ENCODE results near the gene SIAH1. TPM values are rescaled to one million over a fixed set of nuclear protein-coding genes. Genes with fewer than 3 reads are reported as not detected.

SIAH1 gene
- total and polyA plus RNA-seq, 7 donors, result 10.4 to 26.0 (median 16.7) TPM

GRCh38 chr16:48433116-48433849 is 48.1 kb upstream of the SIAH1 start:
- no peak for ATAC-seq

GRCh38 chr16:48432136-48432535 is 46.9 kb upstream of the SIAH1 start:
- H3K4me3 ChIP-seq, result no peak overlapping the region
- H3K4me1 ChIP-seq, result no peaks in the 10 kb centered on the region
- no peaks in the 10 kb centered on the region for H3K9me3 ChIP-seq
- ATAC-seq (no peak), DNase-seq (no peak)
- H3K27ac ChIP-seq, result no peak overlapping the region
- no peaks in the 10 kb centered on the region for H3K36me3 ChIP-seq (ENCODE audit: insufficient read depth in 1 of 2, low read depth in 1 of 2)
- intact Hi-C loops (cut with DNase I), result no loop called here
- WGBS, 3 donors, result 36 to 57% (median 40%) methylated on average over 2 of the region's 2 CpGs
- no peaks in the 10 kb centered on the region for H3K27me3 ChIP-seq (ENCODE audit: insufficient read depth in 3 of 3, low read length in 2 of 3)
- no peak for TF ChIP-seq CTCF (IDR thresholded peaks at IDR 0.05)

More at GRCh38 chr16:48433116-48433849, 48.1 kb upstream of the SIAH1 start:
- Histone ChIP-seq H3K4me1 (no peaks in the 10 kb centered on the region), H3K36me3 (ENCODE audit: insufficient read depth in 1 of 2, low read depth in 1 of 2) (no peaks in the 10 kb centered on the region), H3K4me3 (no peak overlapping the region), H3K27ac (no peak overlapping the region), H3K27me3 (ENCODE audit: insufficient read depth in 3 of 3, low read length in 2 of 3) (no peaks in the 10 kb centered on the region), H3K9me3 (no peaks in the 10 kb centered on the region)
- WGBS, 3 donors, result 90 to 91% (median 91%) methylated on average over 18 of the region's 18 CpGs
- no peak for TF ChIP-seq CTCF (IDR thresholded peaks at IDR 0.05)
- intact Hi-C loops (cut with DNase I), result no loop called here
- DNase-seq, result no peak

- H3K27me3 ChIP-seq (ENCODE audit: insufficient read depth in 3 of 3, low read length in 2 of 3), result no peaks in the 10 kb centered on the region
- no peaks in the 10 kb centered on the region for H3K36me3 ChIP-seq (ENCODE audit: insufficient read depth in 1 of 2, low read depth in 1 of 2)
- intact Hi-C loops (cut with DNase I), result no loop called here
- no peak for DNase-seq
- H3K4me1 ChIP-seq, result no peaks in the 10 kb centered on the region
- 90 to 99% (median 96%) methylated on average over 3 of the region's 3 CpGs for WGBS, 3 donors
- no peak overlapping the region for H3K27ac ChIP-seq
- H3K4me3 ChIP-seq, result no peak overlapping the region
- no peak for TF ChIP-seq CTCF (IDR thresholded peaks at IDR 0.05)
- no peak for ATAC-seq
- no peaks in the 10 kb centered on the region for H3K9me3 ChIP-seq
Observed at GRCh38 chr16:48430890-48431289, 45.7 kb upstream of the SIAH1 start.

DNA sequence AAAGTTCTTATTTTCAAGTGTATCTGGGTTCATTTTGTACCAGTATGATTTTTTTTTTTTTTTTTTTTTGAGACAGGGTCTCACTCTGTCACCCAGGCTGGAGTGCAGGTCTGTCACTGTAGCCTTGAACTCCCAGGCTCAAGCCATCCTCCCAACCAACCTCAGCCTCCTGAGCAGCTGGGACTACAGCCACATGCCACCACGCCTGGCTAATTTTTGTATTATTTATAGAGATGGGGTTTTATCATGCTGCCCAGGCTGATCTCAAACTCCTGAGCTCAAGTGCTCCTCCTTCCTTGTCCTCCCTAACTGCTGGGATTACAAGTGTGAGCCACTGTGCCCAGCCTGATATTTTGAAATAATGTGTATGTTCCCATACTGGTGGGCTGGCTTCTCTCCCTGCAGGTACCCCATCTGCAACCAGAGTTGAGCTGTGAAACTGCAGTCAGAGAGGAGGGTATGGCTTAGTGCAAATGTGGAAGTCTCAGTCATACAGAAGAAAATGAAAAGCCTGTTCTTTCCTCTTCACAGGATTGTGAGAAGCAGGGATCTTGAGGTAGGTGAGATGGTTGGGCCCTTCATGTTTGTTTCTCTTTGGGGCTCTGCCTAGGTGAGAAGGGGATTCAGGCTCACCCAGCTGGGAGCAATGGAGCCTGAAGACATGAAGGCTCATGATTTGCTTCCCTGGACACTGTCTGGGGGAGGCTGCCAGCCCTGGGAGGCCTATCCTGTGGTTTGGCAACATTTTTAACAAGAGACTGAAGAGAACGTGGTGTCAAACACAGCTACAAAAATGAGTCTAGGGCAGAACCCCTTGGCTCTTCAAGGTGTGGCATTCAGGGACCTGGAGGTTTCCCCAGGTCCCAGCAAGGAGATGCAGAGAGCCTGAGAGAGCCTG is 41.3 kb upstream of the SIAH1 start:
- Histone ChIP-seq H3K36me3 (ENCODE audit: insufficient read depth in 1 of 2, low read depth in 1 of 2) (no peaks in the 10 kb centered on the region), H3K27ac (no peak overlapping the region), H3K4me1 (no peaks in the 10 kb centered on the region), H3K4me3 (no peak overlapping the region), H3K27me3 (ENCODE audit: insufficient read depth in 3 of 3, low read length in 2 of 3) (no peaks in the 10 kb centered on the region), H3K9me3 (no peaks in the 10 kb centered on the region)
- no peak for DNase-seq
- no peak for ATAC-seq
- intact Hi-C loops (cut with DNase I), result no loop called here
- no peak for TF ChIP-seq CTCF (IDR thresholded peaks at IDR 0.05)
- 42 to 83% (median 44%) methylated on average over 2 of the region's 2 CpGs for WGBS, 3 donors

All from psoas muscle (tissue), 8 donors.